GM21723 (cell line): Measurements from ENCODE around the gene SLC12A8.

Source experiments
- ATAC-seq: cut with Tn5 transposase; IDR thresholded peaks from one replicate; pipeline ENCODE4 v1.9.1; 2021; ENCODE audit warnings: mild to moderate bottlenecking, moderate library complexity; ENCODE audit not compliant: unreplicated experiment

The SLC12A8 gene

GRCh38 chr3:125186800-125187598 is 25.5 kb downstream of the SLC12A8 start:
- ATAC-seq = peak; percentile 19

- peak; percentile 83 for ATAC-seq
Measured at GRCh38 chr3:125186261-125186787, 26.2 kb downstream of the SLC12A8 start.

- no peak for ATAC-seq
Measured at GRCh38 chr3:125185805-125186204, 26.7 kb downstream of the SLC12A8 start.

GRCh38 chr3:125179884-125180240 is 32.7 kb downstream of the SLC12A8 start:
- ATAC-seq = no peak

GRCh38 chr3:125179143-125179883 is 33.2 kb downstream of the SLC12A8 start:
- ATAC-seq = peak; percentile 78

GRCh38 chr3:125177746-125178145 is 34.8 kb downstream of the SLC12A8 start:
- ATAC-seq = no peak

GRCh38 chr3:125175295-125176078 is 37.1 kb downstream of the SLC12A8 start:
- ATAC-seq = no peak

- no peak for ATAC-seq
Measured at GRCh38 chr3:125172346-125172745, 40.2 kb downstream of the SLC12A8 start.

GRCh38 chr3:125168711-125169393 is 43.7 kb downstream of the SLC12A8 start:
- ATAC-seq = no peak

- no peak for ATAC-seq
Measured at GRCh38 chr3:125166599-125167136, 45.9 kb downstream of the SLC12A8 start.

GRCh38 chr3:125165948-125166553 is 46.5 kb downstream of the SLC12A8 start:
- no peak for ATAC-seq

GRCh38 chr3:125165189-125165947 is 47.2 kb downstream of the SLC12A8 start:
- ATAC-seq = no peak

- peak; percentile 58 for ATAC-seq
Measured at GRCh38 chr3:125163739-125164601, 48.6 kb downstream of the SLC12A8 start.

GRCh38 chr3:125161607-125162219 is 50.8 kb downstream of the SLC12A8 start:
- ATAC-seq = no peak

- ATAC-seq = no peak
Measured at GRCh38 chr3:125160606-125161371, 51.8 kb downstream of the SLC12A8 start.

GRCh38 chr3:125157183-125157582 is 55.4 kb downstream of the SLC12A8 start:
- ATAC-seq = no peak

GRCh38 chr3:125156456-125156855 is 56.1 kb downstream of the SLC12A8 start:
- ATAC-seq = no peak
